SK-N-SH treated with all-trans-retinoic acid at 6 μM for 48 hours (cell line): ENCODE results near the gene FBN3.
A peak's percentile ranks its signal among the peaks of the same experiment; 100 is the strongest.

Source experiments
- ATAC-seq: fragments of 200-7000 bp; cut with Tn5 transposase; 3 replicates; pipeline ENCODE4 v1.9.1; 2020; ENCODE audit warnings: mild to moderate bottlenecking, moderate library complexity
- ARNTL ChIP-seq: fragments of 450-650 bp; formaldehyde crosslinking; IDR thresholded peaks from 2 replicates; pipeline ENCODE4 v1.5.0; 2020; ENCODE audit warnings: low read depth, mild to moderate bottlenecking, moderate library complexity, borderline replicate concordance
- CREB5 ChIP-seq: fragments of 250-450 bp; sonication (Bioruptor Pico); IDR thresholded peaks from 2 replicates; pipeline ENCODE4 v1.5.1; 2020; ENCODE audit warnings: low read depth, mild to moderate bottlenecking, moderate library complexity
- CSDC2 ChIP-seq: fragments of 250-450 bp; sonication (Bioruptor Pico); IDR thresholded peaks from 2 replicates; pipeline ENCODE4 v1.5.0; 2020; ENCODE audit warnings: mild to moderate bottlenecking, moderate library complexity
- CSRNP3 ChIP-seq: fragments of 250-450 bp; sonication (Bioruptor Pico); IDR thresholded peaks from 2 replicates; pipeline ENCODE4 v1.5.1; 2021; ENCODE audit warnings: mild to moderate bottlenecking, moderate library complexity
- ESRRG ChIP-seq: fragments of 250-450 bp; sonication (Bioruptor Pico); IDR thresholded peaks from 2 replicates; pipeline ENCODE4 v1.6.1; 2021; ENCODE audit warnings: mild to moderate bottlenecking
- GLIS3 ChIP-seq: fragments of 250-450 bp; sonication (Bioruptor Pico); IDR thresholded peaks from 2 replicates; pipeline ENCODE4 v1.5.0; 2020; ENCODE audit warnings: mild to moderate bottlenecking, moderate library complexity
- ISL1 ChIP-seq: fragments of 250-450 bp; sonication (Bioruptor Pico); IDR thresholded peaks from 2 replicates; pipeline ENCODE4 v2.1.2; 2022; ENCODE audit warnings: mild to moderate bottlenecking, moderate library complexity
- PATZ1 ChIP-seq: fragments of 250-450 bp; sonication (Bioruptor Pico); IDR thresholded peaks from 2 replicates; pipeline ENCODE4 v1.8.0; 2020; ENCODE audit warnings: mild to moderate bottlenecking, moderate library complexity, borderline replicate concordance
- PPARA ChIP-seq: fragments of 250-450 bp; sonication (Bioruptor Pico); IDR thresholded peaks from 2 replicates; pipeline ENCODE4 v1.5.0; 2020; ENCODE audit warnings: mild to moderate bottlenecking, borderline replicate concordance
- SNAI2 ChIP-seq: fragments of 250-450 bp; sonication (Bioruptor Pico); IDR thresholded peaks from 2 replicates; pipeline ENCODE4 v1.5.0; 2020; ENCODE audit warnings: mild to moderate bottlenecking, moderate library complexity
- TCF4 ChIP-seq: fragments of 250-450 bp; sonication (Bioruptor Pico); IDR thresholded peaks from 2 replicates; pipeline ENCODE4 v1.8.0; 2021; ENCODE audit warnings: mild to moderate bottlenecking, moderate library complexity, borderline replicate concordance
- TSHZ2 ChIP-seq: fragments of 250-450 bp; sonication (Bioruptor Pico); IDR thresholded peaks from 2 replicates; pipeline ENCODE4 v1.5.0; 2020; ENCODE audit warnings: mild to moderate bottlenecking, moderate library complexity
- ZC3H10 ChIP-seq: fragments of 250-450 bp; sonication (Bioruptor Pico); IDR thresholded peaks from 2 replicates; pipeline ENCODE4 v1.5.1; 2021; ENCODE audit warnings: mild to moderate bottlenecking, moderate library complexity
- ZFP30 ChIP-seq: fragments of 450-650 bp; formaldehyde crosslinking; IDR thresholded peaks from 2 replicates; pipeline ENCODE4 v1.5.0; 2022; ENCODE audit warnings: mild to moderate bottlenecking, moderate library complexity
- ZNF565 ChIP-seq: fragments of 450-650 bp; formaldehyde crosslinking; conservative IDR thresholded peaks from 2 replicates; pipeline ENCODE4 v1.5.0; 2020; ENCODE audit warnings: low read depth, mild to moderate bottlenecking, moderate library complexity
- ZNF8 ChIP-seq: fragments of 450-650 bp; formaldehyde crosslinking; IDR thresholded peaks from 2 replicates; pipeline ENCODE4 v1.5.0; 2020; ENCODE audit warnings: mild to moderate bottlenecking, moderate library complexity

FBN3 gene

GRCh38 chr19:8135946-8136618, 13.3 kb downstream of the FBN3 start:
- TF ChIP-seq ZNF565, result no peak
- TF ChIP-seq, all 23 proteins: peak for 0
- ATAC-seq, result no peak

- ATAC-seq, result no peak
- no peak for TF ChIP-seq GLIS3
- TF ChIP-seq ARNTL (CRISPR knock-in tag), result no peak
Observed at GRCh38 chr19:8132858-8133458, 16.4 kb downstream of the FBN3 start.

- TF ChIP-seq TSHZ2 (CRISPR knock-in tag) (no peak), PATZ1 (no peak), TCF4 (CRISPR knock-in tag) (peak; percentile 46; the same call in 1 of the 2 replicates)
- TF ChIP-seq, all 23 proteins: peak for 1
- ATAC-seq, result peak; percentile 42; the same call in 1 of the 3 replicates
Observed at GRCh38 chr19:8131517-8131916, 17.9 kb downstream of the FBN3 start.

GRCh38 chr19:8129061-8129618, 20.3 kb downstream of the FBN3 start:
- TF ChIP-seq PATZ1, result no peak
- no peak for TF ChIP-seq ZNF565
- no peak for TF ChIP-seq ZFP30
- no peak for TF ChIP-seq SNAI2
- no peak for TF ChIP-seq CSDC2 (CRISPR knock-in tag)
- TF ChIP-seq CSRNP3 (CRISPR knock-in tag), result no peak
- TF ChIP-seq ISL1 (CRISPR knock-in tag), result no peak
- TF ChIP-seq CREB5, result no peak
- no peak for TF ChIP-seq ZC3H10 (CRISPR knock-in tag)
- no peak for TF ChIP-seq ESRRG (CRISPR knock-in tag)
- TF ChIP-seq PPARA (CRISPR knock-in tag), result no peak
- TF ChIP-seq ARNTL (CRISPR knock-in tag), result no peak
- TF ChIP-seq ZNF8 (CRISPR knock-in tag), result no peak
- ATAC-seq, result no peak

- no peak for ATAC-seq
- no peak for TF ChIP-seq ZNF8 (CRISPR knock-in tag)
Observed at GRCh38 chr19:8128551-8128950, 20.8 kb downstream of the FBN3 start.
